ENCODE measurements around the gene NCK2.

Gene NCK2

DNA sequence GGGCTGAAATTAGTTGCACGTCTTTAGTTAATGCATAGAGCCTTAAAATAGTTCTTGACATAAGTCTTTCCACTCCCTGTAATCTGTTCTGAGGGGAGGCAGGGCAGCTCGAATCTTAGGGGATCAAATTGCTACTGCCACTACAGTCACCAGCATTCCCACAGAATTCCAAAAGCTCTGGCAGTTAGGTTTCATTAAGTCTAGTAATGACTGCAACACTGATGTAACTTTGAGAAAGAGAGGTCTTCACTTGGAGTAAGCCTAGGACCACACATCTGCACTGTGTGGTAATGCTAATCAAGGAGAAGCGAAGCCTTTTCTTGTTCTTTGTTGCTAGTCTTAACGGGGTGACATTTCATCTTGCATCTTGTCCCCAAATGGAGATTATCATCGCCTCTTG, 19.3 kb upstream of the NCK2 start:
- Histone ChIP-seq H3K4me3 (ENCODE audit: severe bottlenecking) (no peak overlapping the region), H3K9me3 (ENCODE audit: severe bottlenecking) (no peaks in the 10 kb centered on the region), H3K4me1 (ENCODE audit: insufficient read depth, poor library complexity, severe bottlenecking) (no peaks in the 10 kb centered on the region), H3K27me3 (ENCODE audit: insufficient read depth, poor library complexity, severe bottlenecking) (no peaks in the 10 kb centered on the region), H3K36me3 (ENCODE audit: low read depth) (no peaks in the 10 kb centered on the region), H3K27ac (ENCODE audit: poor library complexity, severe bottlenecking) (no peak overlapping the region)
- DNase-seq (ENCODE audit: low spot score): no peak
- no peak for ATAC-seq (ENCODE audit: low read depth)
- TF ChIP-seq CTCF (IDR thresholded peaks at IDR 0.05; ENCODE audit: poor library complexity, severe bottlenecking): no peak

DNA sequence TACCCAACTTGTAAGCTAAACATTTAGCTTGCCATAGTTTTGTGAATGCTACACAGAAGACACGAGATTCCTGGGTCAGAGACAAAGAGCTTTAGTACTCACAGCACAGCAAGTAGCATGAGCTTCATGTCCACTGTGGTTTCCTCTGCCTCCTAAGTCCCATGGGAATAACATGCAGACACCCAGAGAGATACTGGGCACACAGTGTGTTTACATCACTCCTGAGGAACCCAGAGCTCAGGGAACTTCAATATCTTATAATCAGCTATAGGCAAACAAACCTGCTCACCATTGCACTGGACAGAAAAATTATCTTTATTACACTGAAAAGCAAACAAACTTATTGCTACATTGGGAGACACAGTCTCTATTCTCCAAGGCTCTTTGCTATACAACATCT, 14.5 kb upstream of the NCK2 start:
- ATAC-seq (ENCODE audit: low read depth) (no peak), DNase-seq (ENCODE audit: low spot score) (no peak)
- Histone ChIP-seq H3K4me3 (ENCODE audit: severe bottlenecking) (no peak overlapping the region), H3K4me1 (ENCODE audit: insufficient read depth, poor library complexity, severe bottlenecking) (peaks cover 39% of the 10 kb centered on the region), H3K27me3 (ENCODE audit: insufficient read depth, poor library complexity, severe bottlenecking) (no peaks in the 10 kb centered on the region), H3K27ac (ENCODE audit: poor library complexity, severe bottlenecking) (peak overlapping the region; percentile 14), H3K9me3 (ENCODE audit: severe bottlenecking) (no peaks in the 10 kb centered on the region), H3K36me3 (ENCODE audit: low read depth) (no peaks in the 10 kb centered on the region)
- TF ChIP-seq CTCF (IDR thresholded peaks at IDR 0.05; ENCODE audit: poor library complexity, severe bottlenecking): no peak

- Histone ChIP-seq H3K27ac (ENCODE audit: poor library complexity, severe bottlenecking) (peak overlapping the region; percentile 95), H3K36me3 (ENCODE audit: low read depth) (no peaks in the 10 kb centered on the region), H3K27me3 (ENCODE audit: insufficient read depth, poor library complexity, severe bottlenecking) (no peaks in the 10 kb centered on the region), H3K9me3 (ENCODE audit: severe bottlenecking) (no peaks in the 10 kb centered on the region), H3K4me3 (ENCODE audit: severe bottlenecking) (no peak overlapping the region), H3K4me1 (ENCODE audit: insufficient read depth, poor library complexity, severe bottlenecking) (peaks cover 48% of the 10 kb centered on the region)
- no peak for TF ChIP-seq CTCF (IDR thresholded peaks at IDR 0.05; ENCODE audit: poor library complexity, severe bottlenecking)
- DNase-seq (ENCODE audit: low spot score) (no peak), ATAC-seq (ENCODE audit: low read depth) (no peak)
These were observed 13.2 kb upstream of the NCK2 start for GRCh38 chr2:105731511-105731910.

DNA sequence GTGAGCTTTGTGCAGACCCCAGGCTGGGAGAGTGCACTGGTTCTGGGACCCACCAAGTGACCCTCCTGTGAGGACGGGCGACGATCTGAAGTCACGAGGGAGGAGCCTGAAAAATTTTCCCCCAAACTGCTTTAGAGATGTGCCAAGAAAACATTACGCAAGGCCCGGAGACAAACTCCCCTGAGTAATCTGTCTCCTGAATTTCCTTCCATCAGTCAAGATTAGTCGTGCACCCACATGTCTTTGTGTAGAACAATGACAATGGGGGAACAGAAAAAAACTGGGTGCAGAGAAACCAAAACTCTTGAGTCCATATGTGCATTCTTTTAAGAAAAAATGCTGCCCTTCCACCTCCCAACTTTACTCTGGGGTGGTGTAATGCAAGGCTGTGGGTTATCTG, 12.6 kb upstream of the NCK2 start:
- H3K4me3 ChIP-seq (ENCODE audit: severe bottlenecking): no peak overlapping the region
- DNase-seq (ENCODE audit: low spot score) (no peak), ATAC-seq (ENCODE audit: low read depth) (peak; percentile 57)
- H3K27me3 ChIP-seq (ENCODE audit: insufficient read depth, poor library complexity, severe bottlenecking): no peaks in the 10 kb centered on the region
- no peak for TF ChIP-seq CTCF (IDR thresholded peaks at IDR 0.05; ENCODE audit: poor library complexity, severe bottlenecking)
- no peaks in the 10 kb centered on the region for H3K9me3 ChIP-seq (ENCODE audit: severe bottlenecking)
- peak overlapping the region; percentile 95 for H3K27ac ChIP-seq (ENCODE audit: poor library complexity, severe bottlenecking)
- peaks cover 48% of the 10 kb centered on the region for H3K4me1 ChIP-seq (ENCODE audit: insufficient read depth, poor library complexity, severe bottlenecking)
- H3K36me3 ChIP-seq (ENCODE audit: low read depth): no peaks in the 10 kb centered on the region

- Histone ChIP-seq H3K9me3 (ENCODE audit: severe bottlenecking) (no peaks in the 10 kb centered on the region), H3K36me3 (ENCODE audit: low read depth) (no peaks in the 10 kb centered on the region), H3K27ac (ENCODE audit: poor library complexity, severe bottlenecking) (peak overlapping the region; percentile 95), H3K27me3 (ENCODE audit: insufficient read depth, poor library complexity, severe bottlenecking) (no peaks in the 10 kb centered on the region), H3K4me3 (ENCODE audit: severe bottlenecking) (no peak overlapping the region), H3K4me1 (ENCODE audit: insufficient read depth, poor library complexity, severe bottlenecking) (peaks cover 49% of the 10 kb centered on the region)
- TF ChIP-seq CTCF (IDR thresholded peaks at IDR 0.05; ENCODE audit: poor library complexity, severe bottlenecking): no peak
- ATAC-seq (ENCODE audit: low read depth): no peak
- no peak for DNase-seq (ENCODE audit: low spot score)
These were observed 11.6 kb upstream of the NCK2 start for GRCh38 chr2:105732955-105733607.
